OCI-LY1 (cell line): ENCODE data around the gene RYR3.

Experiments used
- EZH2 ChIP-seq: fragments of 200-600 bp; sonication (generic), shearing (Covaris generic); IDR thresholded peaks from 2 replicates; pipeline ENCODE4 v1.8.0; 2017; ENCODE audit warnings: borderline replicate concordance, mixed run types, mild to moderate bottlenecking, antibody characterized with exemption, low read length, moderate library complexity, mixed read lengths
- TF ChIP-seq, protein P1 (sequence below): fragments of 200-600 bp; sonication (generic), shearing (Covaris generic); IDR thresholded peaks from 2 replicates; pipeline ENCODE4 v1.5.1; 2017; ENCODE audit warnings: mild to moderate bottlenecking, antibody characterized with exemption, low read length, moderate library complexity, mixed read lengths

GRCh38 chr15:33639051-33639450, 328.3 kb downstream of the RYR3 start:
- TF ChIP-seq, protein P1, sequence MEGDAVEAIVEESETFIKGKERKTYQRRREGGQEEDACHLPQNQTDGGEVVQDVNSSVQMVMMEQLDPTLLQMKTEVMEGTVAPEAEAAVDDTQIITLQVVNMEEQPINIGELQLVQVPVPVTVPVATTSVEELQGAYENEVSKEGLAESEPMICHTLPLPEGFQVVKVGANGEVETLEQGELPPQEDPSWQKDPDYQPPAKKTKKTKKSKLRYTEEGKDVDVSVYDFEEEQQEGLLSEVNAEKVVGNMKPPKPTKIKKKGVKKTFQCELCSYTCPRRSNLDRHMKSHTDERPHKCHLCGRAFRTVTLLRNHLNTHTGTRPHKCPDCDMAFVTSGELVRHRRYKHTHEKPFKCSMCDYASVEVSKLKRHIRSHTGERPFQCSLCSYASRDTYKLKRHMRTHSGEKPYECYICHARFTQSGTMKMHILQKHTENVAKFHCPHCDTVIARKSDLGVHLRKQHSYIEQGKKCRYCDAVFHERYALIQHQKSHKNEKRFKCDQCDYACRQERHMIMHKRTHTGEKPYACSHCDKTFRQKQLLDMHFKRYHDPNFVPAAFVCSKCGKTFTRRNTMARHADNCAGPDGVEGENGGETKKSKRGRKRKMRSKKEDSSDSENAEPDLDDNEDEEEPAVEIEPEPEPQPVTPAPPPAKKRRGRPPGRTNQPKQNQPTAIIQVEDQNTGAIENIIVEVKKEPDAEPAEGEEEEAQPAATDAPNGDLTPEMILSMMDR, result no peak
- TF ChIP-seq EZH2, result no peak
